Renal pelvis (tissue), 4 donors: ENCODE results near the gene FAM222B. TPM values are rescaled to one million over a fixed set of nuclear protein-coding genes. Genes with fewer than 3 reads are reported as not detected.
A peak's percentile ranks its signal among the peaks of the same experiment; 100 is the strongest.

ENCODE experiments used
- DNase-seq: peaks from one replicate; pipeline ENCODE4 v3.0.0-alpha.2; 2013
- polyA plus RNA-seq, 3 donors: library from polyadenylated mRNA; unstranded; fragments of 120-200 nt; gene quantifications; one replicate each; pipeline ENCODE4 v1.2.1, GENCODE V29; 2013; ENCODE audit not compliant: insufficient read length in 3 of 3

Gene FAM222B
- polyA plus RNA-seq, 3 donors: 21.8 to 23.6 (median 22.8) TPM

DNA sequence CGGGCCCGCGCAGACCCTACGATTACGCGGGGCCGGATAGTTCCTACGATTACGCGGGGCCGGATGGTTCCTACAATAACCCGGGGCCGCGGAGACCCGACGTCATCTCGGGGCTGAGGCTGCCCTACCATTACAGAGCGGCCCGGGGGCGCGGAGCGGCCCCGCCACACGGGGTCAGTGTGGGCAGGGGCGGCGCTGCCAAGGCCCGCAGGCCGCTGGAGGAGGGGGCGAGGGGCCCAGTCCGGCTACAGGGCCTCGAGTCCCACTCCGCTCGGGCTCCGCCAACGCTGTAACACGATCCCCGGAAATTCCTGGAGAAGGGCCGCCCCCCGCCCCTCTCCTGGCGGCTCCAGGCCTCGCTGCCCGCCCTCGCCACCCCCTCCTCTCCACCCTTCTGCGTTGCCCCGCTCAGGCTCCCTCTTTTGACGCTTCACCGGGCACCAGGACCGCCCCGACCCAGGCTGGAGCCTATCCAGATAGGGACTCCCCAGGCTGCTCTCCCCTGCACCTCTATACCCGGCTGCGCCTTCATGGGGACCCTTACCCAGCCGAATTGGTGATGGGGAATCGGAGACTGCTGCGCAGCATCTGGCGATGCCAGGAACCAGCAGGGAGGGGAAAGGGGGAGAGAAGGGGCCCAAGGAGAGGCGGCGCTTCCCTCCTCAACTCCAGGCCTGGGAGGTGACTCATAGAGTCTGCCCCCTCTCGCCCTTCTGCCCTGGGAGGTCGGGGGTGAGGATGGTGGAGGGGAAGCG lies 124.8 kb downstream of the FAM222B start, which contains the start of gene RAB34:
TSS of gene RAB34 (minus strand) at position 291 of the 755 bp plus-strand sequence. CDS start 602 bp downstream, outside the sequence.
- DNase-seq: peak; percentile 95

GRCh38 chr17:28716740-28717577 lies 125.6 kb downstream of the FAM222B start:
- DNase-seq: peak; percentile 30

DNA sequence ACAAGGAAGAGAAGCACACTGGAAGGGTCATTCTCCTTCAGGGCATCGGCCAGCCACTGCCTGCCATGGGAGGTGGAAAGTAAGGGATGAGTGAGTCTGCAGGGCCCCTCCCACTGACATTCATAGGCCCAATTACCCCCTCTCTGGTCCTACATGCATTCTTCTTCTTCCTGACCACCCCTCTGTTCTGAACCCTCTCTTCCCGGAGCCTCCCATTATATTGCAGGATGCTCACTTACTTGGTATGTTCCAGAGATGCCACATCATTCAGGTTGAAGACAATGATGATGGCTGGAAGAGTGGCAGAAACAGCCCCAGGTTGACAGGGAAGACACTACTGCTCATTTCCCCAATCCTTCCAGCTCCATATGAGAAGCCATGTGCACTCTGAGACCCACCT lies 127.4 kb downstream of the FAM222B start:
- no peak for DNase-seq

DNA sequence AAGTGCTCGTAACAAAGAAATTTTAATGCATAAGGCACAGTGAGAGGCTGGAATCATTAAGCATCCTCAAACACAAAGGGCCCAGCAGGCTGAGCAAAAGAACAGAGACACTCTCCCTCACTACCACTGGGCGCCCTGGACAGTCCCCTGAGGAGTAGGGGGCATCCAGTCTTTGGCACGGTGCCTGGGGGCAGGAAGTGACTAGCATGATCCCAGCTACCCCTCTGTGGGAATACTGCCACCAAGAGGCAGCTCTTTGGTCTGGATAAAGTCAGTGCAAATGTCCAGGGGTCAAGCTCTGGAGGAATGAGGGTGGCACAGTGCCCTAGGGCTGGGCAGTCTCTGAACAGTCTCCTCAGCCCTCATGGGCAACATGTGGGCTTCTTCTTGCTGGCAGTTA lies 128.3 kb downstream of the FAM222B start:
- no peak for DNase-seq

DNA sequence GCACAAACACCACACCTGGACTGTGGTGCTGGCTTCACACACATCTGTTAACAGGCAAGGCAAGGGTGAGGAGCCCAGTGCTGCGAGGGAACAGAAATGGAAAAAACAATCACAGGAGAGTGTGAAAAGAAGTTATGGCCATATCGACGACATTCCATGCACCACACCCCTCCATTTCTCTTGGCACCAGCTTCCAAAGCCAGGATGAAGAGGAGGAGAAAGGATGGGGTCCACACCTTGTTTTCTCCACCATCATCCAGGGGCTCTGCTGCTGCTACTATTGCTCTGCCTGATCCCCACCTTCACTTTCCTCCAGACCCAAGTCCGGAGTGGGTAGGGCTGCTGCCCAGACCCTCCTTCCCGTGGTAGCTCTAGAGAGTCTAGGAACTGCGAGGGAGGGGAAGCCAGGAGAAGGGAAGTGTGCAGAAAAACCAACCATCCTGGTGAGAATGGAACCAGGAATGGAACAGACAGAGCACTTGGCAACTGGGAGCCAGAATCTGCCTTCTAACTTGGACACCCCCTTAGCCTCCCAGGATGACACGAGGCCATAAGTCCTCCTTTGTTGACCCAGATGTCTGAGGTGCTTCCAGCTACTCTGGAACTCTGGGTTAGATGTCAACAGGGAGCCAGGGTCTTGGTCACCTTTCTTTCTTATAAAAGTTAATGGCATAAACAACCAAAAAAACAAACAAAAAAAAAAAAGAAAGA lies 129.7 kb downstream of the FAM222B start:
- no peak for DNase-seq

DNA sequence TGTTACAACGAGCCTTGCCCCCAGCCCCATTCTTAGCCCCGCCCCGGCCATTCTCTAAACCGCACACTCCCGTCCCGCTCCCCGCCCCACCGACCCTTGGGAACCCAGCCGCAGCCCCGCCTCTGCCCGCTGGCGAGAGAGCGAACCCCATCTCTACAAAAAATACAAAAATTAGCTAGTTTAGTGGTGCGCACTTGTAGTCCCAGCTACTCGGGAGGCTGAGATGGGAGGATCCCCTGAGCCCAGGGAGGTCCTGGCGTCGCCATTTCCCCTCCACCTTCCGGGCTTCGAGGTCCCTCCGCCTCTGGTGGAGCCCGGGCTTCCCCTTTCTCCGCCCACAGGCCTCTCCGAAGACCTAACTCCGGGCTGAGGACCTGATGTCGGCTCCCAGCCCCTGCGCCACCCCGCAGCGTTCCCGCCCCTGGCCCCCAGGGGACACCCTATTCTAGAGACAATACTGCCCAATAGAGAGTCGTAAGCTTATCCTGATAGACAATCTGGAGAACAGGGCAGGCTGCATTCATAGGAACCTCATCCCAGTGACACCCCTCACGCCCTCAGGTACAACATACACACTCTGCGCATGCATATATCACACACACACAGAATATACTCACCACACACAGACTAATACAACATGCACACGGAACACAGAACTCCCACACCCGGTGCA lies 130.4 kb downstream of the FAM222B start:
- DNase-seq: no peak

GRCh38 chr17:28711723-28712031 lies 130.9 kb downstream of the FAM222B start, which contains the start of gene PROCA1:
Gene PROCA1 (minus strand): TSS chr17:28711888. CDS start chr17:28711660, 228 bp downstream.
- DNase-seq: no peak

GRCh38 chr17:28710861-28711722 lies 131.5 kb downstream of the FAM222B start:
- peak; percentile 93 for DNase-seq

GRCh38 chr17:28707339-28707720 lies 135.3 kb downstream of the FAM222B start:
- no peak for DNase-seq

- DNase-seq: no peak
Observed at GRCh38 chr17:28706471-28707338, 135.9 kb downstream of the FAM222B start.

Other genes starting within 250 kb of the FAM222B start
- 10 to 100 TPM; 61.9 to 65.9 (median 63.4) TPM for gene SPAG5, start 243.8 kb downstream of the FAM222B start, polyA plus RNA-seq
- gene RSKR, start 228.6 kb downstream of the FAM222B start, polyA plus RNA-seq: 10 to 100 TPM; 10.6 to 31.7 (median 29.3) TPM
- gene BLTP2, start 197.6 kb downstream of the FAM222B start, polyA plus RNA-seq: 100 to 1,000 TPM in 1 of 3 donors, 10 to 100 TPM in 2; 86.0 to 106 (median 99.9) TPM
- 10 to 100 TPM; 76.3 to 87.5 (median 79.7) TPM for gene SDF2, start 180.9 kb downstream of the FAM222B start, polyA plus RNA-seq
- gene SUPT6H, start 180.6 kb downstream of the FAM222B start, polyA plus RNA-seq: 10 to 100 TPM; 68.0 to 81.6 (median 80.7) TPM
- gene PROCA1, start 130.9 kb downstream of the FAM222B start, polyA plus RNA-seq: 10 to 100 TPM in 2 of 3 donors, 1 to 10 TPM in 1; 4.3 to 11.2 (median 10.3) TPM
- gene RAB34, start 124.9 kb downstream of the FAM222B start, polyA plus RNA-seq: 100 to 1,000 TPM; 155 to 193 (median 178) TPM
- 100 to 1,000 TPM; 804 to 896 (median 874) TPM for gene RPL23A, start 122.8 kb downstream of the FAM222B start, polyA plus RNA-seq
- gene TLCD1, start 116.6 kb downstream of the FAM222B start, polyA plus RNA-seq: 10 to 100 TPM; 16.6 to 19.8 (median 18.5) TPM
- 10 to 100 TPM in 2 of 3 donors, 1 to 10 TPM in 1; 7.1 to 13.8 (median 12.4) TPM for gene NEK8, start 114.0 kb downstream of the FAM222B start, polyA plus RNA-seq
- 100 to 1,000 TPM; 133 to 163 (median 136) TPM for gene TRAF4, start 98.8 kb downstream of the FAM222B start, polyA plus RNA-seq
- 10 to 100 TPM; 69.8 to 74.2 (median 74.1) TPM for gene ERAL1, start 12.2 kb upstream of the FAM222B start, polyA plus RNA-seq
- gene FLOT2, start 54.9 kb upstream of the FAM222B start, polyA plus RNA-seq: 100 to 1,000 TPM in 1 of 3 donors, 10 to 100 TPM in 2; 93.4 to 108 (median 95.7) TPM
- gene DHRS13, start 60.3 kb upstream of the FAM222B start, polyA plus RNA-seq: 10 to 100 TPM; 16.0 to 18.7 (median 17.5) TPM
- 10 to 100 TPM; 55.0 to 61.1 (median 58.0) TPM for gene PHF12, start 108.7 kb upstream of the FAM222B start, polyA plus RNA-seq
- under 1 TPM; 0.22 to 0.49 (median 0.48) TPM for gene SEZ6, start 163.2 kb upstream of the FAM222B start, polyA plus RNA-seq
- 10 to 100 TPM in 2 of 3 donors, 1 to 10 TPM in 1; 8.9 to 11.9 (median 11.0) TPM for gene PIPOX, start 200.4 kb upstream of the FAM222B start, polyA plus RNA-seq